WTC11 (cell line): Measurements from ENCODE around the gene SLC10A7. TPM values are rescaled to one million over a fixed set of nuclear protein-coding genes. Genes with fewer than 3 reads are reported as not detected.

ENCODE experiments used
- ATAC-seq: fragments of 200-7000 bp; cut with Tn5 transposase; 2 replicates; pipeline ENCODE4 v1.10.0; 2021; ENCODE audit warnings: mild to moderate bottlenecking, moderate library complexity
- CTCF ChIA-PET: fragments of 300-600 bp; sonication (Branson Sonifier 250); formaldehyde crosslinking; loops from one replicate; lab custom pipeline; 2021; ENCODE audit warnings: antibody characterized with exemption; lab: Charles Lee
- POLR2A ChIA-PET: fragments of 350-600 bp; sonication (Branson Sonifier 250); formaldehyde crosslinking; loops from one replicate; lab custom pipeline; 2021; ENCODE audit warnings: antibody characterized with exemption; lab: Charles Lee
- DNase-seq: peaks from one replicate; pipeline ENCODE4 v3.0.0; 2021; ENCODE audit warnings: low spot score
- H3K27ac Mint-ChIP-seq: 2 replicates; pipeline ENCODE4 v1.8.0; 2021; ENCODE audit warnings: mixed read lengths
- H3K27me3 Mint-ChIP-seq: 2 replicates; pipeline ENCODE4 v1.8.0; 2021; ENCODE audit warnings: low read depth, mild to moderate bottlenecking, moderate library complexity, mixed read lengths
- H3K36me3 Mint-ChIP-seq: 2 replicates; pipeline ENCODE4 v1.8.0; 2021; ENCODE audit warnings: mixed read lengths
- H3K4me1 Mint-ChIP-seq: 2 replicates; pipeline ENCODE4 v1.8.0; 2022; ENCODE audit warnings: mixed read lengths
- H3K4me3 Mint-ChIP-seq: 2 replicates; pipeline ENCODE4 v1.8.0; 2021; ENCODE audit warnings: mild to moderate bottlenecking, moderate library complexity, mixed read lengths
- H3K9me3 Mint-ChIP-seq: 2 replicates; pipeline ENCODE4 v1.8.0; 2021; ENCODE audit warnings: mixed read lengths
- CREB1 ChIP-seq: sonication (generic); formaldehyde crosslinking; IDR thresholded peaks from 2 replicates; pipeline ENCODE4 v1.8.0; 2023; ENCODE audit warnings: mild to moderate bottlenecking, missing genetic modification reagents
- CREM ChIP-seq: sonication (generic); formaldehyde crosslinking; IDR thresholded peaks from 2 replicates; pipeline ENCODE4 v1.8.1; 2022; ENCODE audit warnings: mild to moderate bottlenecking, missing genetic modification reagents, moderate library complexity
- CTCF ChIP-seq: fragments of 200-600 bp; IDR thresholded peaks from 2 replicates; pipeline ENCODE4 v1.8.0; 2022; ENCODE audit warnings: antibody characterized with exemption
- E2F4 ChIP-seq: sonication (generic); formaldehyde crosslinking; IDR thresholded peaks from 2 replicates; pipeline ENCODE4 v1.8.1; 2022; ENCODE audit warnings: low read depth, mild to moderate bottlenecking, moderate library complexity, missing genetic modification reagents, borderline replicate concordance
- EMX1 ChIP-seq: fragments of 250-450 bp; sonication (Bioruptor Pico); IDR thresholded peaks from 2 replicates; pipeline ENCODE4 v1.8.0; 2021; ENCODE audit warnings: mild to moderate bottlenecking
- FOXK1 ChIP-seq: sonication (generic); formaldehyde crosslinking; IDR thresholded peaks from 2 replicates; pipeline ENCODE4 v1.8.0; 2022; ENCODE audit warnings: mild to moderate bottlenecking, moderate library complexity, missing genetic modification reagents
- FOXP4 ChIP-seq: sonication (generic); formaldehyde crosslinking; IDR thresholded peaks from 2 replicates; pipeline ENCODE4 v1.8.0; 2022; ENCODE audit warnings: mild to moderate bottlenecking, missing genetic modification reagents
- HMGXB4 ChIP-seq: sonication (generic); formaldehyde crosslinking; IDR thresholded peaks from 2 replicates; pipeline ENCODE4 v1.8.1; 2023; ENCODE audit warnings: mild to moderate bottlenecking, moderate library complexity, missing genetic modification reagents
- MLX ChIP-seq: sonication (generic); formaldehyde crosslinking; IDR thresholded peaks from 2 replicates; pipeline ENCODE4 v1.8.1; 2023; ENCODE audit warnings: mild to moderate bottlenecking, missing genetic modification reagents, moderate library complexity
- MXD4 ChIP-seq: fragments of 250-450 bp; sonication (Bioruptor Pico); IDR thresholded peaks from 2 replicates; pipeline ENCODE4 v1.8.0; 2021; ENCODE audit warnings: mild to moderate bottlenecking, moderate library complexity, borderline replicate concordance
- NFATC4 ChIP-seq: fragments of 250-450 bp; sonication (Bioruptor Pico); IDR thresholded peaks from 2 replicates; pipeline ENCODE4 v1.9.0; 2021; ENCODE audit warnings: mild to moderate bottlenecking
- NFE2L1 ChIP-seq: sonication (generic); formaldehyde crosslinking; IDR thresholded peaks from 2 replicates; pipeline ENCODE4 v1.8.1; 2023; ENCODE audit warnings: missing genetic modification reagents
- PRDM15 ChIP-seq: sonication (generic); formaldehyde crosslinking; IDR thresholded peaks from 2 replicates; pipeline ENCODE4 v1.8.0; 2022; ENCODE audit warnings: missing genetic modification reagents
- PREB ChIP-seq: sonication (generic); formaldehyde crosslinking; IDR thresholded peaks from 2 replicates; pipeline ENCODE4 v1.8.1; 2022; ENCODE audit warnings: mild to moderate bottlenecking, missing genetic modification reagents, moderate library complexity, borderline replicate concordance
- RORB ChIP-seq: fragments of 250-450 bp; sonication (Bioruptor Pico); IDR thresholded peaks from 2 replicates; pipeline ENCODE4 v1.9.0; 2021; ENCODE audit warnings: mild to moderate bottlenecking
- SMAD4 ChIP-seq: sonication (generic); formaldehyde crosslinking; IDR thresholded peaks from 2 replicates; pipeline ENCODE4 v1.8.0; 2022; ENCODE audit warnings: mild to moderate bottlenecking, missing genetic modification reagents
- TCF7 ChIP-seq: sonication (generic); formaldehyde crosslinking; IDR thresholded peaks from 2 replicates; pipeline ENCODE4 v1.8.0; 2022; ENCODE audit warnings: mild to moderate bottlenecking, low read depth, missing genetic modification reagents, moderate library complexity
- TEAD1 ChIP-seq: sonication (generic); formaldehyde crosslinking; IDR thresholded peaks from 2 replicates; pipeline ENCODE4 v1.8.0; 2022; ENCODE audit warnings: mild to moderate bottlenecking, missing genetic modification reagents
- USF1 ChIP-seq: sonication (generic); formaldehyde crosslinking; IDR thresholded peaks from 2 replicates; pipeline ENCODE4 v1.8.0; 2022; ENCODE audit warnings: mild to moderate bottlenecking, missing genetic modification reagents
- ZNF317 ChIP-seq: sonication (generic); formaldehyde crosslinking; IDR thresholded peaks from 2 replicates; pipeline ENCODE4 v1.8.1; 2023; ENCODE audit warnings: low read depth, mild to moderate bottlenecking, moderate library complexity, missing genetic modification reagents, borderline replicate concordance
- ZNF671 ChIP-seq: fragments of 250-450 bp; sonication (Bioruptor Pico); IDR thresholded peaks from 2 replicates; pipeline ENCODE4 v1.8.0; 2021; ENCODE audit warnings: mild to moderate bottlenecking
- total RNA-seq: library from RNA; stranded (reverse); gene quantifications from 3 replicates; pipeline ENCODE4 v1.2.3, GENCODE V29; 2021

SLC10A7 gene
- total RNA-seq, 1 experiment from 2014 or later: 5.0 TPM

- no peaks in the 10 kb centered on the region for H3K36me3 Mint-ChIP-seq
- ChIA-PET CTCF (no interaction called here), POLR2A (no interaction called here)
- no peaks in the 10 kb centered on the region for H3K27me3 Mint-ChIP-seq
- no peak for TF ChIP-seq TEAD1 (CRISPR knock-in tag)
- TF ChIP-seq EMX1: no peak
- no peak for TF ChIP-seq SMAD4
- TF ChIP-seq CREB1 (CRISPR knock-in tag): no peak
- TF ChIP-seq FOXK1 (CRISPR knock-in tag): no peak
- no peak for TF ChIP-seq MLX (CRISPR knock-in tag)
- TF ChIP-seq CREM (CRISPR knock-in tag): no peak
- no peak for TF ChIP-seq NFATC4 (CRISPR knock-in tag)
- TF ChIP-seq CTCF: no peak
- TF ChIP-seq FOXP4 (CRISPR knock-in tag): no peak
- no peak for TF ChIP-seq USF1 (CRISPR knock-in tag)
- TF ChIP-seq ZNF317 (CRISPR knock-in tag): no peak
- ATAC-seq: no peak
- no peak overlapping the region for H3K4me3 Mint-ChIP-seq
- no peaks in the 10 kb centered on the region for H3K4me1 Mint-ChIP-seq
- peaks cover 4% of the 10 kb centered on the region for H3K9me3 Mint-ChIP-seq
- no peak for DNase-seq
- H3K27ac Mint-ChIP-seq: no peak overlapping the region
Measured at GRCh38 chr4:146317783-146318182, 204.0 kb downstream of the SLC10A7 start.

GRCh38 chr4:146315184-146315583, 206.6 kb downstream of the SLC10A7 start:
- Mint-ChIP-seq H3K27me3 (no peaks in the 10 kb centered on the region), H3K4me1 (no peaks in the 10 kb centered on the region), H3K27ac (no peak overlapping the region), H3K4me3 (no peak overlapping the region), H3K9me3 (no peaks in the 10 kb centered on the region), H3K36me3 (no peaks in the 10 kb centered on the region)
- DNase-seq: no peak
- ChIA-PET POLR2A (no interaction called here), CTCF (no interaction called here)
- TF ChIP-seq ZNF671 (CRISPR knock-in tag): no peak
- TF ChIP-seq E2F4 (CRISPR knock-in tag): no peak
- no peak for TF ChIP-seq PREB
- TF ChIP-seq HMGXB4 (CRISPR knock-in tag): no peak
- no peak for TF ChIP-seq RORB (CRISPR knock-in tag)
- no peak for TF ChIP-seq TCF7 (CRISPR knock-in tag)
- TF ChIP-seq NFE2L1 (CRISPR knock-in tag): no peak
- no peak for TF ChIP-seq MXD4
- TF ChIP-seq PRDM15 (CRISPR knock-in tag): no peak
- no peak for ATAC-seq
